Heart right ventricle (tissue), 16 donors: ENCODE data around the gene TPBGL. TPM values are rescaled to one million over a fixed set of nuclear protein-coding genes. Genes with fewer than 3 reads are reported as not detected.

ENCODE experiments used
- ATAC-seq, 8 donors: fragments of 200-7000 bp; cut with Tn5 transposase; one replicate each; pipeline ENCODE4 v1.9.1; 2020; ENCODE audit warnings: mild to moderate bottlenecking in 8 of 8, moderate library complexity in 8 of 8, moderate number of reproducible peaks in 1 of 8
- DNase-seq, 2 donors: peaks; one replicate each; pipeline ENCODE4 v3.0.0-alpha.2; 2020
- H3K27ac ChIP-seq, 10 donors: fragments of 200-600 bp; sonication (generic) in 2 of 10; one replicate each; pipeline versions ENCODE4 v1.5.0 to v1.8.0; 2020 to 2022; ENCODE audit warnings: mild to moderate bottlenecking in 3 of 10
- H3K27me3 ChIP-seq, 7 donors: fragments of 200-600 bp; one replicate each; pipeline ENCODE4 v1.8.0; 2021 to 2022; ENCODE audit warnings: mild to moderate bottlenecking in 2 of 7
- H3K36me3 ChIP-seq, 9 donors: fragments of 200-600 bp; sonication (generic) in 1 of 9; one replicate each; pipeline versions ENCODE4 v1.5.0 to v1.8.0; 2020 to 2022; ENCODE audit warnings: mild to moderate bottlenecking in 2 of 9
- H3K4me1 ChIP-seq, 9 donors: fragments of 200-600 bp; sonication (generic) in 1 of 9; one replicate each; pipeline versions ENCODE4 v1.5.0 to v1.8.0; 2020 to 2022; ENCODE audit warnings: mild to moderate bottlenecking in 4 of 9
- H3K4me3 ChIP-seq, 10 donors: fragments of 200-600 bp; sonication (generic) in 2 of 10; one replicate each; pipeline versions ENCODE4 v1.5.0 to v1.8.0; 2020 to 2022; ENCODE audit warnings: mild to moderate bottlenecking in 7 of 10, moderate library complexity in 2 of 10
- H3K9me3 ChIP-seq, 11 donors: fragments of 200-600 bp in 10 of 11; sonication (generic) in 2 of 11; one replicate each; pipeline versions ENCODE4 v1.5.0 to v1.8.0; 2013 to 2022; ENCODE audit warnings: mild to moderate bottlenecking in 2 of 11, control low read depth in 1 of 11, moderate library complexity in 1 of 11
- WGBS, 2 donors: extraction: QIAGEN DNeasy Blood & Tissue Kit; methylation state at CpG; one replicate each; pipeline ENCODE4 v1.1.7; 2013; ENCODE audit warnings: inconsistent platforms in 1 of 2; 5-methylcytosine and 5-hydroxymethylcytosine counted together
- intact Hi-C, 10 donors: fragments of 100-400 bp; cut with DNase I; formaldehyde crosslinking; loops; one replicate each; pipeline versions ENCODE4 v1.11.1 to v1.14.2; 2022
- polyA plus RNA-seq, 2 donors: library from polyadenylated mRNA; stranded (reverse); fragments of 200-250 nt; gene quantifications; one replicate each; pipeline ENCODE4 v1.2.3, GENCODE V29; 2013
- total RNA-seq, 10 donors: library from RNA; stranded (reverse); fragmentation: NEBNext Ultra II Directional in 3 of 10; extraction: Animal tissue kit (Norgen Biotek cat#: 25700) in 3 of 10; gene quantifications; one replicate each; pipeline versions ENCODE4 v1.2.1 to v1.2.4, GENCODE V29; 2021 to 2023
- TF ChIP-seq, protein P1 (sequence below), 9 donors: fragments of 200-600 bp; sonication (generic) in 2 of 9; IDR thresholded peaks; one replicate each; pipeline versions ENCODE4 v1.5.0 to v1.8.0; 2021 to 2022; ENCODE audit warnings: antibody characterized with exemption in 9 of 9, mild to moderate bottlenecking in 5 of 9, moderate library complexity in 1 of 9
- donor health status: Arrhythmogenic right ventricular cardiomyopathy.
- donor health status: ischemic (EF 13 %, LVEDD 7.1; RV severe dilation, severe dysfunction).
- donor health status: healthy with polysubstance abuse.
- donor health status: DM: no; HTN: yes; CAD: no.
- donor health status: DM: no; HTN: no; CAD: no.
- donor health status: ischemic (EF 25% LVEDD 6.9; RV normal size, moderate dysfunction).
- donor health status: ischemic (EF 25% LVEDD 5.7; RV mildly dilated, moderate dysfunction).
- donor health status: healthy.
- donor health status: DM: yes; HTN: yes; CAD: no.
- donor health status: Ischemic cardiomyopathy.
- donor health status: ischemic (EF 35%, LVEDD 5.7; RV mildly dilated, moderate dysfunction).
- donor health status: nonischemic (EF 11% LVEDD 7.7; RV severe dilation, severe dysfunction).
- donor health status: DM: yes; HTN: yes; CAD: no.
- donor health status: PGD.
- donor health status: ischemic (EF 29% LVEDD 5.4; RV normal size, mild dysfunction).
- donor health status: nonischemic (EF 23%, LVEDD 6.1; RV moderate dilation, normal function).

TPBGL gene
- total and polyA plus RNA-seq, 12 donors, result 0.07 to 0.37 (median 0.16) TPM; not detected in 5

DNA sequence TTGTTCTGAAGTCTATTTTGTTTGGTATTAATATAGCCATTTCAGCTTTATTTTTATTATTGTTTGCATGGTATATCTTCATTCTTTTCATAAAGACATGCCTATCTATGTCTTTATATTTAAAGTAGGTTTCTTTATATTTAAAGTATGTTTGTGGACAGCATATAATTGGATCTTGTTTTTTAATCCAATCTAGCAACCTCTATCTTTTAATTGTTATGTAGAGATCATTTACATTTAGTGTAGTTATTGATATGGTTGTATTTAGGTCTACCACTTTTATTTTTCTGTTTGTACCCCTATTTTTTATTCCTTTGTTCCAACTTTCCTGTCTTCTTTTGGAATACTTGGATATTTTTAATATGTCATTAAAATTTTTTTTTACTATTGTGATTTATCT is 13.8 kb downstream of the TPBGL start:
- no peak overlapping the region for H3K4me3 ChIP-seq
- intact Hi-C loops, result loop anchor here in 1 of 10 donors (5.0 kb wide), 1 partner anchor 327 kb away; no protein-coding TSS in a partner anchor
- ATAC-seq (no peak), DNase-seq (no peak)
- H3K27me3 ChIP-seq, result peaks cover 0 to 34% (median 7%) of the 10 kb centered on the region in 7 donors
- TF ChIP-seq, protein P1, sequence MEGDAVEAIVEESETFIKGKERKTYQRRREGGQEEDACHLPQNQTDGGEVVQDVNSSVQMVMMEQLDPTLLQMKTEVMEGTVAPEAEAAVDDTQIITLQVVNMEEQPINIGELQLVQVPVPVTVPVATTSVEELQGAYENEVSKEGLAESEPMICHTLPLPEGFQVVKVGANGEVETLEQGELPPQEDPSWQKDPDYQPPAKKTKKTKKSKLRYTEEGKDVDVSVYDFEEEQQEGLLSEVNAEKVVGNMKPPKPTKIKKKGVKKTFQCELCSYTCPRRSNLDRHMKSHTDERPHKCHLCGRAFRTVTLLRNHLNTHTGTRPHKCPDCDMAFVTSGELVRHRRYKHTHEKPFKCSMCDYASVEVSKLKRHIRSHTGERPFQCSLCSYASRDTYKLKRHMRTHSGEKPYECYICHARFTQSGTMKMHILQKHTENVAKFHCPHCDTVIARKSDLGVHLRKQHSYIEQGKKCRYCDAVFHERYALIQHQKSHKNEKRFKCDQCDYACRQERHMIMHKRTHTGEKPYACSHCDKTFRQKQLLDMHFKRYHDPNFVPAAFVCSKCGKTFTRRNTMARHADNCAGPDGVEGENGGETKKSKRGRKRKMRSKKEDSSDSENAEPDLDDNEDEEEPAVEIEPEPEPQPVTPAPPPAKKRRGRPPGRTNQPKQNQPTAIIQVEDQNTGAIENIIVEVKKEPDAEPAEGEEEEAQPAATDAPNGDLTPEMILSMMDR (IDR thresholded peaks at IDR 0.05), result no peak
- H3K4me1 ChIP-seq, result no peaks in the 10 kb centered on the region
- no peaks in the 10 kb centered on the region for H3K36me3 ChIP-seq
- H3K9me3 ChIP-seq, result peaks cover 0 to 29% (median 0%) of the 10 kb centered on the region in 11 donors
- no peak overlapping the region for H3K27ac ChIP-seq

DNA sequence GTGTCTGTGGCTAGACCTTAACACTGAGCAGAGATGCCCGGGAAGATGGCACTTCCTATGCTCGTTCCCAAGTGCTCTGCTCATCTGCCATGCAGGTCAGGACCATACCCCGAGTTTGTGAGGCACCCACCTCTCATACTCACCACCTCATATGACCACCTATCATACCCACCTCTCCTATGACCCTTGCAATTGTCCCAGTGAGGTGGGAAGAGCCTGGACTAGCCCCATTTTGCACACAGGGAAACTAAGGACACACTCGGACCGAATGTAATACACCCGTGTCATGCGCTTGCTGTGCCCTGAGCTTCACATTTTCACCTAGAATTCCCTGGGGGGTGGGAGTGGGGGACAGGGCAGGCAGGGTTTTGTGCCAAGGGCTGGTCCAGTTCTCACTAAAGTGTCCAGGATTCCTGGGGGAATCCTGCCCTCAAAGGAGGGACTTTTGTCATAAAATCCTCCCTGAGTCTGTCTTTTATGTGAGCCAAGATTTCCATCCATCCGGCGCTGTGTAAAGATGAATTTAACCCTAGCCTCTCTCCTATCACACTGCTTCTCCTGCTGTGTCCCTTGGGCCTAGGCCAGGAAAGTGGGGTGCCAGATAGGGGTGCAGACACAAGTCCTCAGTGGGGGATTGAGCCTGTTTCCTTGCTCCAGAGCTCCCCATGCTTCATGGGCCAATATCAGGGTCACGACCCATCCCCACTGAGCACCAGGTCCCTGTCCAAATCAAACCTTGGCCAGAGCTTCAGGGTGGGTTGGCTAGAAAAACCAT is 20.0 kb downstream of the TPBGL start:
- DNase-seq, result no peak
- Histone ChIP-seq H3K27ac (no peak overlapping the region), H3K4me1 (peaks cover 0 to 38% (median 19%) of the 10 kb centered on the region in 9 donors), H3K4me3 (no peak overlapping the region), H3K36me3 (peaks cover 0 to 8% (median 0%) of the 10 kb centered on the region in 9 donors), H3K27me3 (peaks cover 0 to 12% (median 5%) of the 10 kb centered on the region in 7 donors), H3K9me3 (no peaks in the 10 kb centered on the region)
- 46 to 56% methylated on average over 10 of the region's 10 CpGs for WGBS, 2 donors
- TF ChIP-seq, protein P1 (IDR thresholded peaks at IDR 0.05), result no peak
- no peak for ATAC-seq
- intact Hi-C loops, result no loop called here

DNA sequence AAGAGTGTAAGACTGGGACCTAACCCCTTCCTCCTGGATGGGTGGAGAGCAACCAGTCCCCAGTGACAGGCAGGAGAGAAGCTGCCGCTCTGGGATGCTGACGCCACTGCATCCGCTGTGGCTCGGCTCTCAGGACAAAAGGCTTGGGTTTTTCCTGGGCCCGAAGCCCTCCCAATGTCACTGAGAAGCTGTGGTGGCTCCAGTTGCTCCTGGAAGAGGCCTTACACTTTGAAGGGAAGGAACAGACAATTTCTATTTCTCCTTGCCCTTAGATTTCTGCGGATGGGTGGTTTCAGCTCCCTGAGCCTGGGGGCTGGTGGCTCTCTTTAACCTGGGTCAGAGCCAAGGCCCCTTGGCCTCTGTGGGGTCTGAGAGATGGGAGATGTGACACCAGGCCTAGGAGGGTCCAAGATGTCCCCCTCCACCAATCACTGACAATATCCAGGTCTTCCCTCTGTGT is 21.4 kb downstream of the TPBGL start:
- Histone ChIP-seq H3K36me3 (peaks cover 0 to 21% (median 0%) of the 10 kb centered on the region in 9 donors), H3K27ac (peak overlapping the region in 1 of 10 donors; percentile 13), H3K4me3 (no peak overlapping the region), H3K4me1 (peaks cover 0 to 46% (median 19%) of the 10 kb centered on the region in 9 donors), H3K9me3 (no peaks in the 10 kb centered on the region), H3K27me3 (peaks cover 0 to 12% (median 3%) of the 10 kb centered on the region in 7 donors)
- intact Hi-C loops, result no loop called here
- 71 to 72% methylated on average over 6 of the region's 6 CpGs for WGBS, 2 donors
- no peak for ATAC-seq
- DNase-seq, result no peak
- TF ChIP-seq, protein P1 (IDR thresholded peaks at IDR 0.05), result no peak

DNA sequence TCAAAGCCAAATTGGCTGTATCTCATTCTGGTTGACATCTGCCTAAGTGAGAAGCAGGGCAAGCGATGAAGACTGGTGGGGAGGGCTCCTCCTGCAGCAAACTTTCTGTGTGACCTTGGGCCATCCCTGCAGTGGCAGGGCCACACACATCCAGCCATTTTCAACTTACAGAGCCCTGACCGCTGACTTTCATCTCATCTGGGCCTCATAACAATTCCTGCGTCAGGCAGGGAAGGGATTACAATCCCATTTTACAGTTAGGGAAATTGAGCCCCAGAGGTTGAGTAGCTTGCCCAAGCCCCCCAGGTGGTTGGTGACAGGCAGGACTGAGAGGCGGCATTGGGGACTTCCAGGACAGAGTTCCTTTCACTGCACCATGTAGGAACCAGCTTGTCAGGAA is 21.9 kb downstream of the TPBGL start:
- no peak overlapping the region for H3K27ac ChIP-seq
- no peak for DNase-seq
- intact Hi-C loops, result no loop called here

More for the DNA sequence above, 21.9 kb downstream of the TPBGL start:
- Histone ChIP-seq H3K9me3 (no peaks in the 10 kb centered on the region), H3K4me1 (peaks cover 0 to 46% (median 19%) of the 10 kb centered on the region in 9 donors), H3K4me3 (no peak overlapping the region), H3K36me3 (peaks cover 0 to 26% (median 0%) of the 10 kb centered on the region in 9 donors), H3K27me3 (peaks cover 0 to 9% (median 0%) of the 10 kb centered on the region in 7 donors)
- 84 to 86% methylated on average over 4 of the region's 4 CpGs for WGBS, 2 donors
- TF ChIP-seq, protein P1 (IDR thresholded peaks at IDR 0.05), result no peak
- ATAC-seq, result no peak
